Hepatocyte (in vitro differentiated cells): ENCODE data around the gene LRRC45. TPM values are rescaled to one million over a fixed set of nuclear protein-coding genes. Genes with fewer than 3 reads are reported as not detected.
"Not testable (repeated sequence)": the region's sequence is repeated elsewhere in the genome, so short reads cannot be mapped to it uniquely, and the experiment has no call there.

Experiments
- DNase-seq: peaks from one replicate; pipeline ENCODE4 v3.0.0-alpha.2; 2016; ENCODE audit warnings: low spot score
- H2AFZ ChIP-seq: fragments of 200-600 bp; sonication (generic); 2 replicates; pipeline ENCODE4 v1.6.0; 2016; ENCODE audit warnings: antibody characterized with exemption, mild to moderate bottlenecking
- H3K27ac ChIP-seq: fragments of 200-600 bp; sonication (generic); 2 replicates; pipeline ENCODE4 v1.5.1; 2016; ENCODE audit warnings: mild to moderate bottlenecking
- H3K27me3 ChIP-seq: fragments of 200-600 bp; sonication (generic); 2 replicates; pipeline ENCODE4 v1.6.1; 2016
- H3K36me3 ChIP-seq: fragments of 200-600 bp; sonication (generic); replicated peaks from 2 replicates; pipeline ENCODE4 v1.5.1; 2016; ENCODE audit warnings: low read depth; ENCODE audit not compliant: insufficient read depth
- H3K4me1 ChIP-seq: fragments of 200-600 bp; sonication (generic); 2 replicates; pipeline ENCODE4 v1.5.1; 2016; ENCODE audit warnings: mild to moderate bottlenecking, moderate library complexity; ENCODE audit not compliant: insufficient read depth
- H3K4me2 ChIP-seq: fragments of 200-600 bp; sonication (generic); 2 replicates; pipeline ENCODE4 v1.6.0; 2016
- H3K4me3 ChIP-seq: fragments of 200-600 bp; sonication (generic); 2 replicates; pipeline ENCODE4 v1.5.1; 2016; ENCODE audit warnings: mild to moderate bottlenecking
- H3K79me2 ChIP-seq: fragments of 200-600 bp; sonication (generic); 2 replicates; pipeline ENCODE4 v1.6.0; 2017; ENCODE audit warnings: mild to moderate bottlenecking
- H3K9me2 ChIP-seq: fragments of 200-600 bp; sonication (generic); replicated peaks from 2 replicates; pipeline ENCODE4 v1.6.0; 2017; ENCODE audit warnings: mild to moderate bottlenecking; ENCODE audit not compliant: insufficient read depth
- H3K9me3 ChIP-seq: fragments of 200-600 bp; sonication (generic); 2 replicates; pipeline ENCODE4 v1.5.1; 2016; ENCODE audit warnings: low read depth, mild to moderate bottlenecking
- H4K20me1 ChIP-seq: fragments of 200-600 bp; sonication (generic); 2 replicates; pipeline ENCODE4 v1.6.0; 2016; ENCODE audit warnings: mild to moderate bottlenecking; ENCODE audit not compliant: insufficient read depth, poor library complexity, severe bottlenecking
- EZH2 ChIP-seq: fragments of 200-600 bp; sonication (generic); IDR thresholded peaks from 2 replicates; pipeline ENCODE4 v1.6.1; 2016; ENCODE audit warnings: antibody characterized with exemption, mild to moderate bottlenecking, borderline replicate concordance
- EZH2phosphoT487 ChIP-seq: fragments of 200-600 bp; sonication (generic); IDR thresholded peaks from one replicate; pipeline ENCODE4 v1.6.1; 2018; ENCODE audit warnings: antibody characterized with exemption, mild to moderate bottlenecking, low read depth, moderate library complexity; ENCODE audit not compliant: unreplicated experiment, severe bottlenecking
- WGBS: methylation state at CpG from one replicate; pipeline ENCODE4 v1.1.6; 2016; ENCODE audit warnings: low lambda C conversion rate; ENCODE audit errors: missing lambda C conversion rate; 5-methylcytosine and 5-hydroxymethylcytosine counted together
- polyA plus RNA-seq: library from polyadenylated mRNA; unstranded; fragments of >200 nt; fragmentation: Nextera tagmentation; extraction: Ambion mirVana; gene quantifications from 2 replicates; pipeline ENCODE4 v1.2.1, GENCODE V29; 2016
- total RNA-seq: library from RNA; depleted of rRNA; stranded (reverse); fragments of >200 nt; gene quantifications from 2 replicates; pipeline ENCODE4 v1.2.3, GENCODE V29; 2014
- TF ChIP-seq, protein P1 (sequence below): fragments of 200-600 bp; sonication (generic); IDR thresholded peaks from 2 replicates; pipeline ENCODE4 v1.5.1; 2016; ENCODE audit warnings: antibody characterized with exemption, mild to moderate bottlenecking; ENCODE audit not compliant: poor library complexity

Gene LRRC45
- total and polyA plus RNA-seq, 2 experiments from 2014 or later = 12.8 to 14.7 TPM

GRCh38 chr17:82036634-82037091 is 13.6 kb downstream of the LRRC45 start:
- H3K4me1 ChIP-seq = peaks cover 15% of the 10 kb centered on the region
- H2AFZ ChIP-seq = peak overlapping the region; percentile 38
- H4K20me1 ChIP-seq = no peaks in the 10 kb centered on the region
- H3K27ac ChIP-seq = peak overlapping the region; percentile 98
- TF ChIP-seq, protein P1, sequence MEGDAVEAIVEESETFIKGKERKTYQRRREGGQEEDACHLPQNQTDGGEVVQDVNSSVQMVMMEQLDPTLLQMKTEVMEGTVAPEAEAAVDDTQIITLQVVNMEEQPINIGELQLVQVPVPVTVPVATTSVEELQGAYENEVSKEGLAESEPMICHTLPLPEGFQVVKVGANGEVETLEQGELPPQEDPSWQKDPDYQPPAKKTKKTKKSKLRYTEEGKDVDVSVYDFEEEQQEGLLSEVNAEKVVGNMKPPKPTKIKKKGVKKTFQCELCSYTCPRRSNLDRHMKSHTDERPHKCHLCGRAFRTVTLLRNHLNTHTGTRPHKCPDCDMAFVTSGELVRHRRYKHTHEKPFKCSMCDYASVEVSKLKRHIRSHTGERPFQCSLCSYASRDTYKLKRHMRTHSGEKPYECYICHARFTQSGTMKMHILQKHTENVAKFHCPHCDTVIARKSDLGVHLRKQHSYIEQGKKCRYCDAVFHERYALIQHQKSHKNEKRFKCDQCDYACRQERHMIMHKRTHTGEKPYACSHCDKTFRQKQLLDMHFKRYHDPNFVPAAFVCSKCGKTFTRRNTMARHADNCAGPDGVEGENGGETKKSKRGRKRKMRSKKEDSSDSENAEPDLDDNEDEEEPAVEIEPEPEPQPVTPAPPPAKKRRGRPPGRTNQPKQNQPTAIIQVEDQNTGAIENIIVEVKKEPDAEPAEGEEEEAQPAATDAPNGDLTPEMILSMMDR = no peak
- no peak for TF ChIP-seq EZH2
- no peak for TF ChIP-seq EZH2phosphoT487
- peak overlapping the region; percentile 98 for H3K4me2 ChIP-seq
- no peaks in the 10 kb centered on the region for H3K9me3 ChIP-seq
- no peaks in the 10 kb centered on the region for H3K27me3 ChIP-seq
- no peak for DNase-seq
- H3K4me3 ChIP-seq = peak overlapping the region; percentile 62
- 49% methylated on average over 23 of the region's 23 CpGs for WGBS
- peaks cover 11% of the 10 kb centered on the region for H3K79me2 ChIP-seq
- no peaks in the 10 kb centered on the region for H3K36me3 ChIP-seq
- no peaks in the 10 kb centered on the region for H3K9me2 ChIP-seq

DNA sequence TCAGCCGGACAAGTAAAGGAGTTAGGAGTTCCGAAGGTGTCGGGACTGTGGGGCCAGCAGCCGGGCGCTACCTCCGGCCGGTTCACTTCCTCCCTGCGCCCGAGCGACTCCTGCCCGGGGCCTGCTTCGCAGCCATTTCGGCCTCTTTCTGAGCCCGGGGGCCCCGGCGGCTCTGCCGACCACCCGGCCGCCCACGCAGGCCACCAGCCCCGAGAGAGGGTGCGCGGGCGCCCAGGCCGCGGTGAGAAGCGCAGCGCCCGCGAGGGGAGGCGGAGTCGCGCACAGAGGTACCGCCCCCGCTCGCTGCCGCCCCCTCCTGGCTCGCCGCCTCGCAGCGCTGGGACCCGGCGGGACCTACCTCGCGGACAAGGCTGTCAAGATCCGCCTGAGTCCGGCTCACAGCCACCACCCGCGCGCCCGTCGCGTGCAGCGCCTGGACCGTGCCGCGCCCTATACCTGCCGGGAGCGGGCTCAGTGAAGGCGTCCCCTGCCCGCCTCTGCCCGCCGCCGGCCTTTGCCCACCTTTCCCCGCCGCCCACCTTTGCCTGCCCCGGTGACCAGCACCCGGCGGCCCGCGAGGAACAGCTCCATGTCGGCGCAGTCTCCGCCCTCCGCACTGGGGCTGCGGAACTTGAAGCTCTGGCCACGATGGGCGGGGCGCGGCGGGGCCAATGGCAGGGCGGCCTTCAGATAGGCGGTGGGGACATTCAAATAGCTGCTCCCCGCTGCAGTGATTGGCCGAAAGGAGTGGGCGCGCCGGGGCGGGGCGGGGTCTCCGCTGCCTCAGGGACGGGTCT is 14.2 kb downstream of the LRRC45 start, which contains the start of gene DCXR:
Gene DCXR, minus strand, starts transcription at position 606 of the 797 bp plus-strand sequence. Its CDS starts 15 bp downstream, at position 591.
- Histone ChIP-seq H3K9me2 (no peaks in the 10 kb centered on the region), H3K4me1 (peaks cover 11% of the 10 kb centered on the region), H3K27ac (peak within 1 kb of the TSS; percentile 98), H3K9me3 (no peaks in the 10 kb centered on the region), H3K4me3 (peak within 1 kb of the TSS; percentile 70), H2AFZ (peak within 1 kb of the TSS; percentile 67), H3K27me3 (no peaks in the 10 kb centered on the region), H3K4me2 (peak within 1 kb of the TSS; percentile 98), H4K20me1 (no peaks in the 10 kb centered on the region), H3K79me2 (peaks cover 11% of the 10 kb centered on the region), H3K36me3 (no peaks in the 10 kb centered on the region)
- no peak for TF ChIP-seq EZH2
- TF ChIP-seq, protein P1 = peak; percentile 83
- WGBS = 2% methylated on average over 32 of the region's 92 CpGs
- DNase-seq = peak; percentile 98

DNA sequence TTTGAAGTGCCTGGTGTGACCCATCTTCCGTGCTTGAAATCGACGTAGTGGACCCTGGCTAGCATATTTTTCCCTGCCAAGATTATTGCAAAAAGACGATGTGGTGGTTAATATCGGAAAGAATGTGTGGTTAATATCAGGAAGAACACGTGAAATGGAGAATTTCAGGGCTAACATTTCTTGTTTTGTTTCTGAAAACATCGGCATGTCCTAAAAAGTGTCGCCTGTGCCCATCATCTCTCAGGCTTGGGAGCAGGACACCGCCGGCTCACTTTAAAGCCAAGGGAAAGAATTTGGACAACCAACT is 14.7 kb downstream of the LRRC45 start:
- WGBS = 20% methylated on average over 10 of the region's 10 CpGs
- Histone ChIP-seq H3K9me2 (no peaks in the 10 kb centered on the region), H3K27ac (peak overlapping the region; percentile 77), H4K20me1 (no peaks in the 10 kb centered on the region), H3K4me2 (peak overlapping the region; percentile 98), H3K4me1 (peaks cover 9% of the 10 kb centered on the region), H3K27me3 (no peaks in the 10 kb centered on the region), H3K36me3 (no peaks in the 10 kb centered on the region), H3K79me2 (peaks cover 11% of the 10 kb centered on the region), H3K4me3 (no peak overlapping the region), H2AFZ (peak overlapping the region; percentile 16), H3K9me3 (no peaks in the 10 kb centered on the region)
- DNase-seq = no peak
- TF ChIP-seq EZH2phosphoT487 (no peak), EZH2 (no peak)
- TF ChIP-seq, protein P1 = no peak

DNA sequence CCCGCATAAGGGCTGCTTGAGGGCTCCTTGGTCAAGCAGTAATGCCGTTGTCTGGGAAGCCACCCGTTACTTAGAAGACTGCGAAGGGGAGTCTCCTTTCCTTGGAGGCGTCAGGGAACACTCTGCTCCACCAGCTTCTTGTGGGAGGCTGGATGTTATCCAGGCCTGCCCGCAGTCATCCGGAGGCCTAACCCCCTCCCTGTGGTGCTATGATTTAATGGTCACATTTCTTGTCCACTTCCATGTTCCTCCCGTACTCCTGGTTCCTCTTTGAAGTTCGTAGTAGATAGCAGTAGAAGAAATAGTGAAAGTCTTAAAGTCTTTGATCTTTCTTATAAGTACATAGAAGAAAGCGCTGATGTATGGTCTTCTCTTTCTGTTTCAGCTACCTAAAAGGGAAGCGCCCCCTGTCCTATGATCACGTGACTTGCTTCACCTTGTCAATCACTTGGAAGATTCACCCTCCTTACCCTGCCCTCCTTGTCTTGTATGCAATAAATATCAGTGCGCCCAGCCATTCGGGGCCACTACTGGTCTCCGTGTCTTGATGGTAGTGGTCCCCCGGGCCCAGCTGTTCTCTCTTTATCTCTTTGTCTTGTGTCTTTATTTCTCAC is 15.8 kb downstream of the LRRC45 start:
- not testable (repeated sequence) for H3K4me3 ChIP-seq, H3K36me3 ChIP-seq, H3K9me2 ChIP-seq, H3K9me3 ChIP-seq, H3K4me1 ChIP-seq, H4K20me1 ChIP-seq, H3K4me2 ChIP-seq, DNase-seq, H2AFZ ChIP-seq, H3K27ac ChIP-seq, H3K27me3 ChIP-seq
- WGBS = 91% methylated on average over 16 of the region's 16 CpGs
- H3K79me2 ChIP-seq = peaks cover 11% of the 10 kb centered on the region
